SK-N-SH treated with all-trans-retinoic acid at 6 μM for 48 hours (cell line): ENCODE results near the gene CYP4F22.
"Not testable (repeated sequence)": the region's sequence is repeated elsewhere in the genome, so short reads cannot be mapped to it uniquely, and the experiment has no call there.

ENCODE experiments used
- BACH2 ChIP-seq: fragments of 250-450 bp; sonication (Bioruptor Pico); IDR thresholded peaks from 2 replicates; pipeline ENCODE4 v1.9.0; 2021; ENCODE audit warnings: mild to moderate bottlenecking, borderline replicate concordance
- CSRNP3 ChIP-seq: fragments of 250-450 bp; sonication (Bioruptor Pico); IDR thresholded peaks from 2 replicates; pipeline ENCODE4 v1.5.1; 2021; ENCODE audit warnings: mild to moderate bottlenecking, moderate library complexity
- ESRRG ChIP-seq: fragments of 250-450 bp; sonication (Bioruptor Pico); IDR thresholded peaks from 2 replicates; pipeline ENCODE4 v1.6.1; 2021; ENCODE audit warnings: mild to moderate bottlenecking
- GLIS3 ChIP-seq: fragments of 250-450 bp; sonication (Bioruptor Pico); IDR thresholded peaks from 2 replicates; pipeline ENCODE4 v1.5.0; 2020; ENCODE audit warnings: mild to moderate bottlenecking, moderate library complexity
- ISL1 ChIP-seq: fragments of 250-450 bp; sonication (Bioruptor Pico); IDR thresholded peaks from 2 replicates; pipeline ENCODE4 v2.1.2; 2022; ENCODE audit warnings: mild to moderate bottlenecking, moderate library complexity
- PATZ1 ChIP-seq: fragments of 250-450 bp; sonication (Bioruptor Pico); IDR thresholded peaks from 2 replicates; pipeline ENCODE4 v1.8.0; 2020; ENCODE audit warnings: mild to moderate bottlenecking, moderate library complexity, borderline replicate concordance
- PPARA ChIP-seq: fragments of 250-450 bp; sonication (Bioruptor Pico); IDR thresholded peaks from 2 replicates; pipeline ENCODE4 v1.5.0; 2020; ENCODE audit warnings: mild to moderate bottlenecking, borderline replicate concordance
- RARB ChIP-seq: fragments of 250-450 bp; sonication (Bioruptor Pico); IDR thresholded peaks from 2 replicates; pipeline ENCODE4 v1.8.0; 2021; ENCODE audit warnings: mild to moderate bottlenecking, moderate library complexity
- TCF4 ChIP-seq: fragments of 250-450 bp; sonication (Bioruptor Pico); IDR thresholded peaks from 2 replicates; pipeline ENCODE4 v1.8.0; 2021; ENCODE audit warnings: mild to moderate bottlenecking, moderate library complexity, borderline replicate concordance
- TOX ChIP-seq: fragments of 250-450 bp; sonication (Bioruptor Pico); IDR thresholded peaks from 2 replicates; pipeline ENCODE4 v1.8.0; 2021; ENCODE audit warnings: mild to moderate bottlenecking, moderate library complexity, borderline replicate concordance
- ZC3H10 ChIP-seq: fragments of 250-450 bp; sonication (Bioruptor Pico); IDR thresholded peaks from 2 replicates; pipeline ENCODE4 v1.5.1; 2021; ENCODE audit warnings: mild to moderate bottlenecking, moderate library complexity
- ZFP30 ChIP-seq: fragments of 450-650 bp; formaldehyde crosslinking; IDR thresholded peaks from 2 replicates; pipeline ENCODE4 v1.5.0; 2022; ENCODE audit warnings: mild to moderate bottlenecking, moderate library complexity
- ZNF8 ChIP-seq: fragments of 450-650 bp; formaldehyde crosslinking; IDR thresholded peaks from 2 replicates; pipeline ENCODE4 v1.5.0; 2020; ENCODE audit warnings: mild to moderate bottlenecking, moderate library complexity

- not testable (repeated sequence) for TF ChIP-seq ISL1 (CRISPR knock-in tag); PPARA (CRISPR knock-in tag); ZNF8 (CRISPR knock-in tag); PATZ1 (CRISPR knock-in tag); ZFP30; RARB (CRISPR knock-in tag); ZC3H10 (CRISPR knock-in tag); ESRRG; CSRNP3 (CRISPR knock-in tag); BACH2 (CRISPR knock-in tag); TOX (CRISPR knock-in tag); TCF4 (CRISPR knock-in tag); GLIS3 (CRISPR knock-in tag)
Observed at GRCh38 chr19:15473821-15474220, 34.5 kb upstream of the CYP4F22 start.
